ENCODE results near the gene NABP1.

NABP1 gene

DNA sequence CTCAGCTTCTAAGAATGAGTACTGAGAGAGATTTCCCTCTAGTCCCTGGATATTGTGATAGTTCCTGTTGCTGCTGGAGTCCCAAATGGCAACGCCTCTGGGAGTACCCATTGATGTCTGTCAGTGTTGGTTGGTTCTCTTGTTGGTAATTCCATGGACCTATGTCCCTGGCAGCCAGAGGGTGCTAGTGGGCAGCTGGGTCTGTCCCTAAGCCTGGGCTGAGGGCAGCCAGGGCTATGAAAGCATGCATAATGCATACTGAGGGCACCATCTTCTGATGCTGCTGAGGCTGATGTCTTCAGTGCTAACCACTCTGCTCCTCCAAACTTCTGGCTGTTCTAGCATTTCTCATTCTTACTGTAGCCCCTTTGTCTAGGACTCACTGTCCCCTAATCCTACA lies 35.9 kb downstream of the NABP1 start:
- no peak for DNase-seq

DNA sequence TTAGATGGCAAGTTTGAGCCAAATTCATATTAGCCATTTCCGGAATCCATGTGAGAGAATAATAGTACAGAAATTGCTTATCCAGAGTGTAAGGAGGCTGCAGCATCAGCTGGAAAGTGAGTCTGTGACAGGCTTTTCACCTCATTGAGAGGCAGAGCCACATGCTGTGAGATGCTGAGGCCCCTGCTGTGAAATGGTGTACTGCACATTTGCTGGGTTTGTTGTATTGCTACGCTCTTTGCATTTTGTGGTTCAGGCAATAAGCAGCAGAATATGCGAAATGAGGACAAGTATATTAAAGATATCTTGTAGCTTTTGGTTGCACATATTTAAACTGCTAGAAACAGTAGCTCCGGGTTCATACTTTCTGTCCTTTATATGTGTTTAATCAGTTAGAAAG lies 37.0 kb downstream of the NABP1 start:
- no peak for DNase-seq

DNA sequence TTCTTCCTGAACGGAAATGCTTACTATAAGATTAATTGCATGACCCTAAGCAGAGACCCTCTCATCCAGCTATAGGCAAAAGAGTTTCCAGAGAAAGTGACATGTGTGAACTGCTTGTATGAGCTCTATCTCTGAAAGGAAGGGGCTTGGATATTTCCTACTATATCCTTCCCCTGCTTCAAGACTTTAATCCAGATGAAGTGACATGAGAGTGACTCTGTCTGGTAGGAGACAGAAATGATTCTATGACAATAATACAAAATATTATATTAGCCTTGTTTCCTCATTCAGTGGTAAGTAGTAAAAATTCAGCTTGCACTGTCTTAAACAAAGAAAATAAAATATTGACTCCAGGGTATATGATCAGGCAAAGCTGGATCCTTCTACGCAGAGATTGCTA lies 37.5 kb downstream of the NABP1 start:
- no peak for DNase-seq

DNA sequence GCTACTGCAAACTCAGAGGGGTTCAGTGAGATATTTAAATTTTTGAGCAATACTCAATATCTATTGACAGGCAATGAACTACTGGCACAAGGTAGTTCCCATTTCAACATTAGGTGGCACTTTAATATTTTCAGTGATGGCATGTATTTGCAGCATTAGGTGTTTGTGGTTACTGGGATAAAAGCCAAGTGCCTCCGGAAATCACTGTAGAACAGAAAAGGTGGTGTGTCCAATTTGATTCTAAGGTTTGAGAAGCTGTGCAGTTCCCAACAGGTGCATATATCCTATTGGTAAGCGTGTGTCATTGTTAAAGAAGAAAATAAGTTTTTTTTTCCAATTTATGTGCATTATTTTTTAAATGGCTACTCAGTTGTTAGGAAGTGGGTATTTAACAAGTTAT lies 41.3 kb downstream of the NABP1 start:
- DNase-seq: no peak

DNA sequence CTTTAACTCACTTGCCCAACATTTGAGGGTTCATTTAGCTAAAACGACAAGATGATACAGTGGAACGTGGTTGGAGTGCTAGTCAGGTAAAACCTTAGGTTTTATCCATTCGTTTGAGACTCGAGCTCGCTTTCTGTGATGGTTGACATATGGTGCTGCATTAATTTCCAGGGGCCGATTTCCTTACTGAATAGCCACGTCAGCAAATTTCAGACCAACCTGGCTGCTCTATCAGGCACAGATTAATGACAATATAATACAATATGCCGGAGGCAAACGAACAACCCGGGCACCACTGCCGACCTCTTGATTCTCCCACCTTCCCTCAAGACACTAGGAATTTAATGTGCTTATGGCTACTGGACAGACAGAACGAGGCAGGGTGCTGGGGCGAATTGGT lies 42.0 kb downstream of the NABP1 start:
- no peak for DNase-seq

DNA sequence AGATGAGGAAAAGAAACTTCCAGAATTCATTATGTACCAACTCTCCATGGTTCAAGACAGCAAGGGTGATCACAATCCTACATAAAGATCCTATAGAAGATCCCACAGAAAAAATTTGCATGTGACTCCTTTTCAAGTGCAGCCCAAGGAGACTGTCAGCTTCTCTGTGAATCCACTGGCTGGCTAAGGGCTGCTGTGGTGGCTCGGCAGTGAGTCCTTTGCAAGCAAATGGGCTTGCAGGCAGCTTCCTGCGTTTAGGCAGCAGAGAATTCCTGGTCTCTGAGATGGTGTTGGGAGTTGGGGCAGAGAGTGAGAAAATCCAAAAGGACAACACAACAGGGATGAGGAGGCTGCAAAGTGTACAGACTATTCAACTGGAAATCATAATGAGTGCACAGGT lies 43.4 kb downstream of the NABP1 start:
- DNase-seq: no peak

DNA sequence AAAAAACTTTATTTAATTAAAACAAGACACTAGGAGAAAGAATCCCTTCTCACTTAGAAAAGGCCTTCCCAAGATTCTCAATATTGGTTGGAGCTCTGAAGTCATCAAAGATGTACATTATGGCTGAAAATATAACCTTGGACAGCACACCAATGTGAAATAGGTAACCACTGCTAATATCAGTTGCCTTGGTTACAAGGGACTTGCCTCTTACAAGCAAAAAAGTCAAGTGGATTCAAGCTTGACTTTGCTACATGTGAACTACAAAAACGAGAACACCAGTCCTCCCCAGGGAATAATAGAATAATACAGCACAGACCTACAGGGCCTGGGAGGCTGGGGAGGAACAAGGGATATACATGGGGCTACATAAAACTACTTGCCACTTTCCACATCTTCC lies 46.1 kb downstream of the NABP1 start:
- DNase-seq: no peak

DNA sequence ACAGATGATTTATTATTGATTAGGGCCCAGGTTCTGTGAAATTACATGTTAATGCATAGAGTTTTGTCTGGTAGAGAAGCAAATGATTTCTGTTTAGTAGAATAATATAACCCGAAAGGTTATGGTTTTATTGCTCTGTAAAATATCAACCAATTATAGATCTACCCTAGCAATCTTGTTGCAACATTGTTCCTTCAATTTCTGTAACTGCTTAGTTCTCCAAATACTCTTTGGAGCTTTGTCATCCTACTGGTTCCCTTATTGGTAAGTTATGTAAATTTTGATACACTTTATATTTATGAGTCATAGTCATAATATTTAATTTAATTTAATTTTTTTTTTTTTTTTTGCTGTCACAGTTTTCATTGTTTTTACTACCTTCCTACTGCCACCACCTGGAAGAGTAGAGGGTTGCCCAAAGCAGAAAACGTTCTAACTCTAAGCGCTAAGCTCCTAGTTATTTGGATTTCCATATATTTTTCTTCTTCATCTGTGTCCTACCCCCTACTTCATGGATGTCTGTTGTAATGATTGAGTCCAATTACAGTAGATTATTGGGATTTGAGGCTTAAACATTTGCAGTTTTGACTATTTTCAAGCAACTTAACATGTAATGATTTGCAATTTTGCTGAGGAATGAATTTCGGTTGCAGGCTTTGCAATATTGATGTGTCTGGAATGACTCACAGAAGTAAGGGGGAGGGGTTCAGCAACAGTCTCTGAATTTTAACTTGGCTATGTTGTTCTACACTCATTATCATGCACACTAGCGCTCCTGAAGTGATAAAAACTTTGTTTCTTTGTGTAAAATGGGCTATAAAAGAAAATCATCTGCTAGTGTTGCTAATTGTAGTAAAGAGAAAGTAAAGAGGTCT lies 51.1 kb downstream of the NABP1 start:
- no peak for DNase-seq

DNA sequence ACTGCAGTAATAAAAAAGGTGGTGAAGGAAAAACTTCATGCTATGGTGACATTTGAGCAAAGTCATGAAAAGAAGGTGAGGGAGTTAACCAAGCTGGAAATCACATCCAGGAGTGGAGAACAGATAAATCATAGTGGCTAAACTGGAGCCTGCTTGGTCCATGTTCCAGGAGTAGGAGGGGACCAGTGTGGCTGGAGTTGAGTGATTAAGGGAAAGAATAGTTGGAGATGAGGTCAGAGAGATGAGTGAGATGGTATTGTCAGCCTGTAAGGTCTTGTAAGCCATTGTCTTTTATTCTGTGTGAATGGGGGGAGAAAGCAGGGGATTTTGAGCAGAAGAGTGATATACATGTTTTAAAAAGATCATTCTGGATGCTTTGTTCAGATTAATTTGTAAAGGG lies 52.3 kb downstream of the NABP1 start:
- no peak for DNase-seq

All from NCI-H2227 treated with DMSO at 0.1 percent for 48 hours (cell line).